ENCODE data around the gene LRRC71.
"Not testable (repeated sequence)": the region's sequence is repeated elsewhere in the genome, so short reads cannot be mapped to it uniquely, and the experiment has no call there.

LRRC71 gene

DNA sequence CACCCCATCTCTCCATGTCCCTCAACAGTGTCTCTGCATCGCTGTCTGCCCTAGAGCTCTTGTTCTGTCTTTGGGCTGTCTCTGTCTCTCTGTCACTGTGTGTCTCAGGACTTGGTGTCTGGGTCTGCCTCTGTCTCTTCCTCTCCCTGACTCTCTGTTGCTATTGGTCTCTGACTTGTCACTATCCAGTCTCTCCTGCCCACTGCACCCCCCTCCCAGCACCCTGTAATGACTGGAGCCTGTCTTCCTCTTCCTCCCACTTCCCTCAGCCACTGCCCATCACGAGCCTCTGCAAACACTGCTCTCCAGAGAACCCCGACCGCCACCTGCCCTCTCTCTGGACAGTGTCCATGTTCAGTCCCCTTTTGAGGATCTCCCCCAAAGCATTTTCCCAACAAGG, 14.8 kb upstream of the LRRC71 start:
- no peak for DNase-seq (ENCODE audit: low spot score)

DNA sequence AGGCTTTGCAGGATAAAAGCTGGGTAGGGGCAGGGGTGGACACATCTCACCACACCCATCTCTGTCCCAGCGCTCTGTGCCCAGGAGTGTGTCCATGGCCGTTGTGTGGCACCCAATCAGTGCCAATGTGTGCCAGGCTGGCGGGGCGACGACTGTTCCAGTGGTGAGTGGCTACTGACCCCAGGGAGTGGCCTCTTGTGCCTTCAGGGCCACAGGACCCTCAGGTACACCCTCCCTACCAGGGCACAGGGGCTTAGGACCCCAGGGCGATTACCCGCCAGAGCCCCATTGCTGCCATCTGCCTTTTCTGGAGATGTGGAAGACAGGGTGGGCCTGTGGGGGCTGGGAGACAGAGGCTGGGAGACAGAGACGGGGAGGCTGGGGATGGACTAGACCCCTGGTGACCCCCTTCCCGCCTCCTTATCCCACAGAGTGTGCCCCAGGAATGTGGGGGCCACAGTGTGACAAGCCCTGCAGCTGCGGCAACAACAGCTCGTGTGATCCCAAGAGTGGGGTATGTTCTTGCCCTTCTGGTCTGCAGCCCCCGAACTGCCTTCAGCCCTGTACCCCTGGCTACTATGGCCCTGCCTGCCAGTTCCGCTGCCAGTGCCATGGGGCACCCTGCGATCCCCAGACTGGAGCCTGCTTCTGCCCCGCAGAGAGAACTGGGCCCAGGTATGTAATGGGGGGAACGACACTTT, 14.1 kb upstream of the LRRC71 start:
- no peak for DNase-seq (ENCODE audit: low spot score)

DNA sequence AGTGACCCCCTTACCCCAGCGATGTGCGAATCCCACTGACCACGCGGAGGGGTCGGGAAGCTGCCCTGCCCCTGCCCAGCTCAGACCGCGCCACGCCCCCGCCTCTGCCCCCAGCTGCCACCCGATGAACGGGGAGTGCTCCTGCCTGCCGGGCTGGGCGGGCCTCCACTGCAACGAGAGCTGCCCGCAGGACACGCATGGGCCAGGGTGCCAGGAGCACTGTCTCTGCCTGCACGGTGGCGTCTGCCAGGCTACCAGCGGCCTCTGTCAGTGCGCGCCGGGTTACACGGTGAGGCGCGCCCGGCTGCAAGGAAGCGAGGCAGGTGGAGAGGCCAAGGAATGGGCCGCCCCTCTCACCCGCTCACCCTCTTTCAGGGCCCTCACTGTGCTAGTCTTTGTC, 11.9 kb upstream of the LRRC71 start:
- no peak for DNase-seq (ENCODE audit: low spot score)

DNA sequence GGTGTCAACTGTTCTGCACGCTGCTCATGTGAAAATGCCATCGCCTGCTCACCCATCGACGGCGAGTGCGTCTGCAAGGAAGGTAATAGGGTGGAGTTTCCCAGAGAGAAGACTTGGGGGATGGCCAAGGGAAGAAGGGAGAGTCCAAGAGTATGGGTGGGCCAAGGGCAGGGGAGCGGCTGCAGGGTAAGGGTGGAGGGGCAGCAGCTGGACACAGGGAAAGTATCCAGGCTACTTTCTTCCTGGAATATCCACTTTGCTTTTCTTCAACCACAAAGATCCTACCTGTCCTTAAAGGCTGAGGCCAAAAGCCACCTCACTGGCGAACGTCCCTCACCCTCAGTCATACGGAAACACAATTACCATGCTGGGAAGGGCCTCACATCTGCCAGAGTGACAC, 11.5 kb upstream of the LRRC71 start:
- no peak for DNase-seq (ENCODE audit: low spot score)

DNA sequence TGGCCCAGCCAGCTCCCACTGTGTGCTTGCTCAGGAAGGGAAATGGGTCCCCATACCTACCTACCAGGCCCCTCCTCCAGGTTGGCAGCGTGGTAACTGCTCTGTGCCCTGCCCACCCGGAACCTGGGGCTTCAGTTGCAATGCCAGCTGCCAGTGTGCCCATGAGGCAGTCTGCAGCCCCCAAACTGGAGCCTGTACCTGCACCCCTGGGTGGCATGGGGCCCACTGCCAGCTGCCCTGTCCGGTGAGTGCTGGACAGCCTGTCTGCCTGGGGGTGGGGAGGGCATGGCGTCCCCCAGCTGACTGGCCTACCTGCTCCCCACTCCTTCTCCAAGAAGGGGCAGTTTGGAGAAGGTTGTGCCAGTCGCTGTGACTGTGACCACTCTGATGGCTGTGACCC, 10.8 kb upstream of the LRRC71 start:
- DNase-seq (ENCODE audit: low spot score), result no peak

DNA sequence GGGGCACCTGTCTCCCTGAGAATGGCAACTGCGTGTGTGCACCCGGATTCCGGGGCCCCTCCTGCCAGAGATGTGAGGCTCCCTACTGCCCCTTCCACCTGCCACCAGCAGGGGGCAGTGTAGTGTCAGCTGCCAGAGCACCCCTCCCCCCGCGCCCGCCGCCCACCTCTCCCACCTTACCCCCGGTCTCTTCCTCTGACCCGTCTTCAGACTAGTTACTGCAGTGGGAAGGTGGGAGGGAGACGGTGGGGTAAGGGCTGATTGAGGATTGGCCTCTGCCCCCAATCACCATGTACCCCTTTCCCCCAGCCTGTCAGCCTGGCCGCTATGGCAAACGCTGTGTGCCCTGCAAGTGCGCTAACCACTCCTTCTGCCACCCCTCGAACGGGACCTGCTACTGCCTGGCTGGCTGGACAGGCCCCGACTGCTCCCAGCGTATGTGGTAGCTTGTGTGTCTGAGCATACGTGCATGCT, 10.1 kb upstream of the LRRC71 start:
- DNase-seq (ENCODE audit: low spot score), result no peak

DNA sequence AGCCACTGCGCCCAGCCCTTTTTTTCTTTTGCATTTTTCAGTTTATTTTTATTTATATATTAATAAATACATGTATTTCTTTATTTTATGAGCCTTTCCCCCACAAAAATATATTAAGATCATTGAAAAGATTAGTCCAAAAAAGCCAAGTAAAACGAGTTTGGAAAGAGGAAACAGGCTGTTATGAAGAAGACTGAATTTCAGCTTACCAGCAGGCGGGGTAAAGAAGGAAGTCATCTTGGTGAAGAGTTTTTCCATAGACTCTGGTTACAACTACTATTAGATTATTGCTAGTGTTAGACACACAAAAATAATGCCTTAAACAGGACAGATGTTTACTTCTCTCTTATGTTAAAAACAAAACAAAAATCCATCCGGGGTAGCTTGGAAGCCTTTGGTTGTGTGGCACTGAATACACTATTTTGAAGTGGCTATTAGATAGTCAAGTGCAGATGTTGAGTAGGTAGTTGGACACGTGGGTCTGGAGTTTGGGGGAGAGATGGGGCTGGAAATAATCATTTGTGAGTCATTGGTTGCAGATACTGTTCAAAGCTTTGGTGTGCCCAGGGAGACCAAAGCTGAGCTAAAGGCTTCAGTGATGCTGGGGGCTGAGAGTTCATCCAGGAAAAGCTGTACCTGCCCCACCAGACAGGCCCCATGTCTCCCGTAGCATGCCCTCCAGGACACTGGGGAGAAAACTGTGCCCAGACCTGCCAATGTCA, 8.7 kb upstream of the LRRC71 start:
- no peak for DNase-seq (ENCODE audit: low spot score)

DNA sequence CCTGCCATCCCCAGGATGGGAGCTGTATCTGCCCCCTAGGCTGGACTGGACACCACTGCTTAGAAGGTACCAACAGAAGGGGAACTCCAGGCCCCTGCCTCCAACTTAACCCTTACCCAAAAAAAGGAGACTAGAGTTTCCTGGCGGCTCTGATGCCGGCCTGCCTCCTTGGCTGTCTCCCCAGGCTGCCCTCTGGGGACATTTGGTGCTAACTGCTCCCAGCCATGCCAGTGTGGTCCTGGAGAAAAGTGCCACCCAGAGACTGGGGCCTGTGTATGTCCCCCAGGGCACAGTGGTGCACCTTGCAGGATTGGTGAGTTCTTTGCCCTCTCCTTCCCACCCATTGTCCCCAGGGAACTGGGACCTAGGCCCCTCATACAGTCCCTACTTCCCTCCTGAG, 8.1 kb upstream of the LRRC71 start:
- DNase-seq (ENCODE audit: low spot score), result no peak

DNA sequence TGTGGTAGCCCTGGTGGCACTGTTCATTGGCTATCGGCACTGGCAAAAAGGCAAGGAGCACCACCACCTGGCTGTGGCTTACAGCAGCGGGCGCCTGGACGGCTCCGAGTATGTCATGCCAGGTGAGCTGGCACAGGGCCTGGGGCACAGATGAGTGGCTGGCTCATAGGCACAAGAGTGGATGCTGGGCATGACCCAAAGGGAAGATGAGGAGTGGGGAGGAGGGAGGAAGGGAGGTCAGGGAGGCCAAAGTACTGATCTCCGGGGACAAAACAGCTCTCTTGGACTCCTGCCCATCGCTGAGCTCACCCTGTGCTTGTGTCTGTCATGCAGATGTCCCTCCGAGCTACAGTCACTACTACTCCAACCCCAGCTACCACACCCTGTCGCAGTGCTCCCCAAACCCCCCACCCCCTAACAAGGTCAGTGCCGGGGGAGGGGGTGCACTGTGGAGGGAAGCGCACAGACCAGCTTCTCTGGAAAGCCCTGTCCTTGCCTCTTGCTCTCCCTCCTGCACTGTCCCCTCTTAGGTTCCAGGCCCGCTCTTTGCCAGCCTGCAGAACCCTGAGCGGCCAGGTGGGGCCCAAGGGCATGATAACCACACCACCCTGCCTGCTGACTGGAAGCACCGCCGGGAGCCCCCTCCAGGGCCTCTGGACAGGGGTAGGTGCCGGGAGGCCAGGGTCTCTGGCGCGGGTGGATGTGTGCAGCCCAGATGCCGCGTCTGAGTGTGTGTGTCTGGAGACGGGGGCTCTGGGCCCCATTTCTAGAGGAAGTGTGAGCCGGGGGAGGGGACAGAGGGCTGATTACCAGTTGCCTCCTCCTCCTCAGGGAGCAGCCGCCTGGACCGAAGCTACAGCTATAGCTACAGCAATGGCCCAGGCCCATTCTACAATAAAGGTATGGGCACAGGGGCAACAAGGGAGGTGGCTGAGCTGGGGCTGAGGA, 7.3 kb upstream of the LRRC71 start:
- DNase-seq (ENCODE audit: low spot score), result no peak

DNA sequence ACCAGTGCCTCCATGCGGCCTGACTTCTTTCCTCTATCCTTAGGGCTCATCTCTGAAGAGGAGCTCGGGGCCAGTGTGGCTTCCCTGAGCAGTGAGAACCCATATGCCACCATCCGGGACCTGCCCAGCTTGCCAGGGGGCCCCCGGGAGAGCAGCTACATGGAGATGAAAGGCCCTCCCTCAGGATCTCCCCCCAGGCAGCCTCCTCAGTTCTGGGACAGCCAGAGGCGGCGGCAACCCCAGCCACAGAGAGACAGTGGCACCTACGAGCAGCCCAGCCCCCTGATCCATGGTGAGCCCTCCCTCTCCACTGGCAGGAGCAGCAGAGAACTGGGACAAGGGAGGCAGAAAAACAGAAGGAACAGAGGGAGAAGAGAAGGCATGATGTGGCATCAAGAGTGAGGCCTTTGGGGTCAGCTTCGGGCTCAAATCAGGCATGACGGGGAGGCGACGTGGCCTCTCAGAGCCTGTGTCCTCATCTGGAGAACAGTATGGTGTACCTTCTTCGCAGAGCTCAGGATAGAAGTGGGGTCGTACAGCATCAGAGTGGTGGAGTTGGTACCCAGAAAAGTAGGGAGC, 6.5 kb upstream of the LRRC71 start:
- no peak for DNase-seq (ENCODE audit: low spot score)

DNA sequence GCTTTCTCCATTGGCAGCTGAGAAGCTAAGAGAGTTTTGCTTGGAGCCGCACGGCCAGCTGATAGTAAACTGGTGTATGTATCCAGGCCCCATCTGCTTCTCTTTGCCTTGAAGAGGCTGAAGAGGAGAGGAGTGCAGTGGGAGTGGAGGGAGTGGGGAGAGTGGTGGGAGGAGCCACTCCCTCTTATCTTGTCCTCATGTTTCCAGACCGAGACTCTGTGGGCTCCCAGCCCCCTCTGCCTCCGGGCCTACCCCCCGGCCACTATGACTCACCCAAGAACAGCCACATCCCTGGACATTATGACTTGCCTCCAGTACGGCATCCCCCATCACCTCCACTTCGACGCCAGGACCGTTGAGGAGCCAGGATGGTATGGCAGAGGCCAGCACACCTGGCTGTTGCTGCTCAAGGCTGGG, 6.0 kb upstream of the LRRC71 start:
- DNase-seq (ENCODE audit: low spot score), result no peak

DNA sequence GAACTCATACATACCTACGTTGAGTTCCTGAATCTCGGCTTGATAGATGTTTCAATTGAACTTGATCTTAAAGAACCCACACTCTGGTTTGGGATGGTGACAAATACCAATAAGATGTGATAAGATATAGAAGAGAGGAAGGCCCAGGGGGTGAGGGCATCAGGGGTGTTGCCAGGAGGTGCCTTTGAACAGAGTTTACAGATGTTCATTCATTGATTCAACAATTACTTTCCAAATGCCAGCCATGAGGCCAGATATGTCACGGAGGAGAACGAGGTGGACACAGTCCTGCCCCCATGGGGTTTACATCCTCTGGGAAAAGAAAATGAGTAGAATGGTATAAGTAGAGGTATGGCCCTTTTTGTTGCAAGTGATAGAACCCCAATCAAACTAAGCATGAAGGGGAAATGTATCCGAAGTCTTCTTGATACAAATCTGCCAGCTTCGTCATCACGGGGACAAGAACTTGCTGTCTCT, 659 bp downstream of the LRRC71 start:
- DNase-seq (ENCODE audit: low spot score), result no peak

DNA sequence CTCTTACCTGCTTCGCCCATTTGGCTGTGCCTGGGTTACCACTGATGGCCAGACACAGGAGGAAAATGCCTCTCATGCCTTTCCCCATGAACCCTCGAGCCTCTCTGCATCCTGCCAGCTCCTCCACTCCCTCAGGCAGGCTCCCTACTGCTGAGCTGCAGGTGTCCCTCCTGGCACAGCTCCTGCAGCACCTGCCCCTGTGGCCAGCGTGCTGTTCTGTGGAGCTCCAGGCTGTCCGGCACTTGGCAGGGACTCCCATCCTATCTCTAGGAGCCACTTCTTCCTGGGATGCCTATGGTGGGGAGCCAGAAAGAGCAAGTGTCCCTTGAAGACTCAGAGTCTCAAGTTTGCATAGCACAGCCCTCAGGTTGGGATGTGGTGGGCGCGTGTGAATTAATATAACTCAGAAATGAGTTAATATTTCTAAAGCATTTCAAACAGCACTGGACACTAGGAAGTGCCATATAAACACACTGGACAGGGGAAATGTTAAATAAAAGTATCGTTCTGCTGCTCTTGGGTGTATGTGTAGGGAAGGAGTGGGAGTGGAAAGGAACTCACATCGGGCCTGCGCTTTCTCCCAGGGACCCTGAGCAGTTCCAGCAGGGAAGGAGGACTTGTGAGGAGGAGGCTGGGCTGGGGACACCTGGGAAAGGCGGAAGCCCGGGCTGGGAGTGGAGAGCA, 2.7 kb downstream of the LRRC71 start:
- no peak for DNase-seq (ENCODE audit: low spot score)

DNA sequence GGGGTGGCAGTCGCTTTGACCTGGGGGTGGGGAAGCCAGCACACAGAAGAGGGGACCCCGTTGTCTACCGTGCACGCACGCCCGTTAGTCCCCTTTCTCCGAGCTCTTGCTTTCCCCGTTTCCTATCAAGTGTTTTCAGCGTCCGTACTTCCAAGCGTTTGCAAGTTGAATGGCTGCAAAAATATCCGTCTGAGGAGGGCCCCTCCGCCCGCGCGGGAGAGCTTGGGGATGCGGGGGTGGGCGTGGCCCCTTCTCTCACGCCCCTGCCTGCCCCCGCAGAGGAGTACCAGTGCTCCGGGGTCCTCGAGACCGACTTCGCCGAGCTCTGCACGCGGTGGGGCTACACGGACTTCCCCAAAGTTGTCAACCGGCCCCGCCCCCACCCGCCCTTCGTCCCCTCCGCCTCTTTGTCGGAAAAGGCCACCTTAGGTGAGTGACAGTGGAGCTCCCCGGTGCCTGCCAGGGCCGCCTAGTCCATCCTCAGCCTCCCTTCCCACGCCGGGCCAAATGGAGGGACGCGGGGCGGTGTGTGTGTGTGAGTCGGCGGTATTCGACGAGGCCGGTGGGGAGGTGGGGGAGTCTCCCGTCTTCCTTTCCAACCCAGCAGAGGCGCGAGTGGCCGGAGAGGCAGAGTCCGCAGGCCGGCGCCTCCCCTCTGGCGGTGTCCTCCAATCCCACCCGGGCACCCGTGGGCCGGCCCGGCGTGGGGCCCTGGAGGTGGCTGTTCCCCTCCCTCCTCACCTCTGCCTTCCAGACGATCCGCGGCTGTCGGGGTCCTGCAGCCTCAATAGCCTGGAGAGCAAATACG, 3.4 kb downstream of the LRRC71 start:
- no peak for DNase-seq (ENCODE audit: low spot score)

DNA sequence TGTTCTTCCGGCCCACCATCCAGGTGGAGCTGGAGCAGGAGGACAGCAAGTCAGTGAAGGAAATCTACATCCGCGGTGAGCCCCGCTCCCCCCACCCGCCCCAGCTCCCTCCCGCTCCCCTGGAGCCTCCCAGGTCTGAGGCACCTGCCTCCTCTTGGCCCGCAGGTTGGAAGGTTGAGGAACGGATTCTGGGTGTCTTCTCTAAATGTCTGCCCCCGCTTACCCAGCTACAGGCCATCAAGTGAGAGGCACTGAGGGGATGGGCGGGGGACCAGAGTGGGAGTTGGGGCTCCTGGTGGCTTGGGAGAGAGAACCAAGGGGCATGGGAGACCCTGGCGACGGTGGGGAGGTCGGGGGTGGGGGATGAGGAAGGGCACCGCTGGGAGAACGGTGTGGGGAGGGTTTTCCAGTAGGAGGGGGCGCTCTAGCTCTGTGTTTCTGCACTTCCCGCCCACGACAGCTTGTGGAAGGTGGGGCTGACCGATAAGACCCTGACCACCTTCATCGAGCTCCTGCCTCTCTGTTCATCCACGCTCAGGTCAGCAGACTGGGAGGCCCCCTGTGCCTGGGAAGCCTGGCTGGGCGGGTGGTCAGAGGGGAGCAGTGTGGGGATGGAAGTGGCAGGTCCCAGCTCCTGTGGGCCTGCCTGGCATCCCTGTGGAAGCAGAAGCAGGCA, 4.2 kb downstream of the LRRC71 start:
- no peak for DNase-seq (ENCODE audit: low spot score)

DNA sequence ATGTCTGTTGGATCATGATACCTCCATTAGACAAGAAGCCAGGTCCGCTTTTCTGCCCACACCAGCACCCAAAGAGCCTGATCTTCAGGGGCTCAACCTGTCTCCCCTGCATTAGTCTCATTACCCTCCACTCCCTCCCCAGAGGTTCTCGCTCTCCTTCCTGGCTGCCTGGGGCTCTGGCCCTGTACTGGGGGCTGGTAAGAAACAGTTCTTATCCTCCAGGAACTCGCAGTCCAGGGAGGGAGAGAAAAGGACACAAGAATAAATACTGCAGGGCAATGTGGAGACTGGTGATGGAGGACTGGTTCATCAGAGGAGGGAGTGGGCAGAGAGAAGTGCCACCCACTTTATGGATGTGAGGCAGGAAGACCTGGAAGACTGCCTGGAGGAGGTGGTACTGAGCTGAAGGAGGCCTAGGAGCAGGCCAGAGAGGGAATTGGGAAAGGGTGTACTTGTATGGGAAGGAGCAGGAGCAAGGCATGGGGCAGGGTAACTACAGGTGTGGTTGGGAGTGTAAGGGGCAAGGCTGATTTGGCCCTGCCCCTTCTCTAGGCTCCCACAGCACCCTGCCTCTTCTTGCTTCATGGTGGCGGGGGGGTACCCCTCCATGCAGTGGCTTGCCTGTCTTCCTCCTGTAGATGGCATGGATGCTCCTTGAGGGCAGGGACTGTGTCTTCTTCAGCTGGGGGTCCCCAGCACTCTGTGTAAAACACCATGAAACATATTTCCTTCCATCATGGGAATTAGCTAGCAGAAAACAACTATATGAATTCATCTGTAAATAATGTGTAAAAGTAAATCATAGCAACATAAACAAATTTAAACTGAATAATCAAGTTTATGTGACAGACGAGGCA, 5.0 kb downstream of the LRRC71 start:
- DNase-seq (ENCODE audit: low spot score), result no peak

DNA sequence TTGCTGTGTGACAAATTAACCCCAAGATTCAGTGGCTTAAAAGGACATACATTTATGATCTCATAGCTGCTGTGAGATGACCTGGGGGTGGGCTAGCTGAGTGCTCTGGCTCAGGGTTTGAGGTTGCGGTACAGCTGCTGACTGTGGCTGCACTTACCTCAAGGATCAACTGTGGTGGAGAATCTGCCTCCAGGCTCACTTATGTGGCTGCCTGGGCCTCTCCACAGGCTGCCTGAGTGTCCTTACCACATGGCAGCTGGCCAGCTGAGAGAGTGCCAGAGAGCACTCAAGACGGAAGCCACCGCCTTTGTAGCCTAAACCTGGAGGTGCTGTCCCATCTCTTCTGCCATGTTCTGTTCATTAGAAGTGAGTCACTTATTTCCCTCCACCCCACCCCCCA, 5.7 kb downstream of the LRRC71 start:
- no peak for DNase-seq (ENCODE audit: low spot score)

DNA sequence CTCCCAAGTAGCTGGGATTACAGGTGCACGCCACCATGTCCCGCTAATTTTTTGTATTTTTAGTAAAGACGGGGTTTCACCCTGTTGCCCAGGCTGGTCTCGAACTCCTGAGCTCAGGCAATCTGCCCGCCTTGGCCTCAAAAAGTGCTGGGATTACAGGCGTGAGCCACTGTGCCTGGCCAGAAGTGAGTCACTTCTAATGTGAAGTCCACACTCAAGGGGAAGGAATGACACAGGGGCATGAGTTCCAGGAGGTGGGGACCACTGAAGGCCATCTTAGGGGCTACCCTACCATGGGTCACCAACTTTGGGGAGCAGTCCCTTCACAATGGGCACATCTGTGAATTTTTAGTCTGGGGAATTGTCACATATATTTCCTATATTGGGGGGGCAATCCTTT, 6.3 kb downstream of the LRRC71 start:
- not testable (repeated sequence) for DNase-seq (ENCODE audit: low spot score)
